Stimulated activated CD4-positive, alpha-beta T cell treated with anti-CD3 and anti-CD28 coated beads, Interleukin-4, amount 100 ng/mL, for 24 hours (primary cell): ENCODE data around the gene COX4I2.
"Not testable (repeated sequence)": the region's sequence is repeated elsewhere in the genome, so short reads cannot be mapped to it uniquely, and the experiment has no call there.

Experiments
- DNase-seq: peaks from one replicate; pipeline ENCODE4 v3.0.0-alpha.2; 2020

Gene COX4I2

DNA sequence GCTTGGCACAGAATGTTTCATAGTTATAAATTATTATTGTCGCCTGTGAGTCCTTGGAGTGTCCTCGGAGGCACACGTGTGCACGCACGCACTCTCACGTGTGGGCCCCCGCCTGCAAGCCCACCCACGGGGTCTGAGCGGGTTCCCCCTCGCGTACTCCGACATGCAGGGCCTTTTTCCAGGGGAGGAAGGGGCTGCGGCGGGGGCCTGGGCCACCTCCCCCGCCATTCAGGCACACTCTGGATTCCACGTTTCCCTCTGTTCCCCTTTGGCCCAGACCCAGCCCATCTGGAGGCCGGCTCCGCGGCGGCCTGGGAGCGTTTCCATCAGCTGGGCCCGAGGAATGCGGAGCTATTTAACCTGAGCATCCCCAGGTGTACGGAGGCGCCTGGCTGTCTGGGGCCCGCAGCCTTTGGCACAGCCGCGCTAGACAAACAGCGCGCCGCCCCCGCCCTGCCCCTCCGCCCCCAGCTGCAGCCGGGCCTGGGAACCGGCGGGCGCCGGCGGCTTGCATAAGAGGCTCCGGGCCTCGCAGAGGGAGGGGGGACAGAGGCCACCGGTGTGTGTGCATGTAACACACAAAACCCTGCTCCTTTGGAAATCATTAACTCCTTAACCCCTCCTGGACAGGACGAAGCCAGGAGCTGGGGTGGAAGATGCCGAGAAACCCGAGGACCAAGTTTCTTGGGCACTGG lies 29.3 kb upstream of the COX4I2 start:
- no peak for DNase-seq

DNA sequence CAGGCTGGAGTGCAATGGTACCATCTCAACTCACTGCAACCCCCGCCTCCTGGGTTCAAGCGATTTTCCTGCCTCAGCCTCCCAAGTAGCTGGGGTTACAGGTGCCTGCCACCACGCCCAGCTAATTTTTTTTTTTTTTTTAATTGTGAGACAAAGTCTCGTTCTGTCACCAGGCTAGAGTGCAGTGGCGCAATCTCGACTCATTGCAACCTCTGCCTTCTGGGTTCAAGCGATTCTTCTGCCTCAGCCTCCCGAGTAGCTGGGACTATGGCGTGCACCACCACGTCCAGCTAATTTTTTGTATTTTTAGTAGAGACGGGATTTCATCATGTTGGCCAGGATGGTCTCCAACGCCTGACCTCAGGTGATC lies 25.5 kb upstream of the COX4I2 start:
- DNase-seq: not testable (repeated sequence)

DNA sequence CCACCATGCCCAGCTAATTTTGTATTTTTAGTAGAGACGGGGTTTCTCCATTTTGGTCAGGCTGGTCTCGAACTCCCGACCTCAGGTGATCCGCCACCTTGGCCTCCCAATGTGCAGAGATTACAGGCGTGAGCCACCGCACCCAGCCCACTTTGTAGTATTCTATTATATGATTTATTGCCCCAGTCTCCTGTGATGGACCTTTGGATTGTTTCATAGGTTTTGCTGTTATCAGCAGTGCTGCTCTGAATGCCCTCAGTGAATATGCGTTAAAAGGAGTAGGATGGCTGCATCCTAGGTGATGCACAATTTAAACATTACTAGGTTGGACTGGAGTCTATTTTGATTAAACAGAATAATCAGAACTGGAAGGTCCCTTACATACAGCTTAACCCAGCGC lies 22.3 kb upstream of the COX4I2 start:
- no peak for DNase-seq

DNA sequence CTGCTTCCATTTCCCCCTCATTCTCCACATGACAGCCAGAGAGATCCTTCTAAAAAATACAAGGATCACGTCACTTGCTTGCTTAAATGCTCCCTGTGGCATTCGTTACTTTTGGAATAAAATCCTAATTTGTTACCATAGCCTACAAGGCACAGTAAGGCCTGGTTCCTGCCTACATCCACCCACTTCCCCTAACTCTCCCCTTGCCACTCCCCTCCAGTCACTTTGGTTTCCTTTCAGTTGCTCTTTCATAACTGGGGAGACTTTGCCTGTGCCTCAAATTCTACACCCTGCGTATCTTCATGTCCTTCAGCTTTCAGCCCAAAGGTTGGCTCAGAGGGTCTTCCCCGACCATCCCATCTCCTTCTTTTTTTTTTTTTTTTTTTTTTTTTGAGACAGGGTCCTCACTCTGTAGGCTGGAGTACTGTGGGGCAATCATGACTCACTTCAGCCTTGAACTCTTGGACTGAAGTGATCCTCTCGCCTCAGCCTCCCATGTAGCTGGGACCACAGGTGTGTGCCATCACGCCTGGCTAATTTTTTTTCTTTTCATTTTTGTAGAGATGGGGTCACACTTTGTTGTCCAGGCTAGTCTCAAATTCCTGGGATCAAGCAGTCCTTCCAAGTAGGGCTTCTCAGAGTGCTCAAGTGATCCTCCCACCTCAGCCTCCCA lies 20.1 kb upstream of the COX4I2 start:
- no peak for DNase-seq

DNA sequence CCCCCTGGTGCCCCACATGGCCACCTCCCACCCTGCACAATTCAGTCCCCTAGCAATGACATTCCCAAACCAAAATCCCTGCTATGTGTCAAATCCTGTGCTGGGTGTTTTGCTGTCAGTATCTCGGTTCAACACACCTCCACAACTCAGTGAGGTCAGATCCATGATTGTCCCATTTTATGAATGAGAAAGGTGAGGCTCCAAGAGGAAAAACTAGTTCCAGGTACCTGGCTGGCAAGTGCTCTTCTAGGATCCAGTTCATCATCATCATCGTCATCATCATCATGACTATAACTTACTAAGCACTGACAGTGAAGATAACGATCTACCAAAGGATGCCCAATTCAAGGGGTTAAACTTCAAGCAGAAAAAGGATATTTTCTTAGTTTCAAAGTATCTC lies 17.5 kb upstream of the COX4I2 start:
- DNase-seq: no peak

DNA sequence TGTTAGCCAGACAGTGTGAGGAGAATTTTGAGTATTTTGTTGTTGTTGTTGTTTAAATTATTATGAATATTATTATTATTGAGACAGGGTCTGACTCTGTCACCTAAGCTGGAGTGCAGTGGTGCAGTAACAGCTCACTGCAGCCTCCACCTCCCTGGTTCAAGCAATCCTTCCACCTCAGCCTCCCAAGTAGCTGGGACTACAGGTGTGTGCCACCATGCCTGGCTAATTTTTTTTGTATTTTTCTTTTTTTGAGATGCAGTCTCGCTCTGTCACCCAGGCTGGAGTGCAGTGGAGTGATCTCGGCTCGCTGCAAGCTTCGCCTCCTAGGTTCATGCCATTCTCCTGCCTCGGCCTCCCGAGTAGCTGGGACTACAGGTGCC lies 14.6 kb upstream of the COX4I2 start:
- not testable (repeated sequence) for DNase-seq

DNA sequence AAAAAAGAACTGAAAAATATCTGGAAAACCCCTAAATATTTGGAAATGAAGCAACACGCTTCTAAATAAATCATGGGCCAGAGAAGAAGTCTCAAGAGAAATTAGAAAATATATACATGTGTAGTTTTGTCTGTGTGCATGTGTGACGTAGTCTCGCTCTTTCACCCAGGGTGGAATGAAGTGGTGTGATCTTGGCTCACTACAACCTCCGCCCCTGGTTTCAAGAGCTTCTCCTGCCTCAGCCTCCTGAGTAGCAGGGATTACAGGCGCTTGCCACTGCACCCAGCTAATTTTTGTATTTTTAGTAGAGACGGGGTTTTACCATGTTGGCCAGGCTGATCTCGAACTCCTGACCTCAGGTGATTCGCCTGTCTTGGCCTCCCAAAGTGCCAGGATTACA lies 11.2 kb upstream of the COX4I2 start:
- DNase-seq: not testable (repeated sequence)

DNA sequence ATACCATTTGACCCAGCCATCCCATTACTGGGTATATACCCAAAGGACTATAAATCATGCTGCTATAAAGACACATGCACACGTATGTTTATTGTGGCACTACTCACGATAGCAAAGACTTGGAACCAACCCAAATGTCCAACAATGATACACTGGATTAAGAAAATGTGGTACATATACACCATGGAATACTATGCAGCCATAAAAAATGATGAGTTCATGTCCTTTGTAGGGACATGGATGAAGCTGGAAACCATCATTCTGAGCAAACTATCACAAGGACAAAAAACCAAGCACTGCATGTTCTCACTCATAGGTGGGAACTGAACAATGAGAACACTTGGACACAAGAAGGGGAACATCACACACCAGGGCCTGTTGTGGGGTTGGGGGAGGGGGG lies 9.7 kb upstream of the COX4I2 start:
- not testable (repeated sequence) for DNase-seq

DNA sequence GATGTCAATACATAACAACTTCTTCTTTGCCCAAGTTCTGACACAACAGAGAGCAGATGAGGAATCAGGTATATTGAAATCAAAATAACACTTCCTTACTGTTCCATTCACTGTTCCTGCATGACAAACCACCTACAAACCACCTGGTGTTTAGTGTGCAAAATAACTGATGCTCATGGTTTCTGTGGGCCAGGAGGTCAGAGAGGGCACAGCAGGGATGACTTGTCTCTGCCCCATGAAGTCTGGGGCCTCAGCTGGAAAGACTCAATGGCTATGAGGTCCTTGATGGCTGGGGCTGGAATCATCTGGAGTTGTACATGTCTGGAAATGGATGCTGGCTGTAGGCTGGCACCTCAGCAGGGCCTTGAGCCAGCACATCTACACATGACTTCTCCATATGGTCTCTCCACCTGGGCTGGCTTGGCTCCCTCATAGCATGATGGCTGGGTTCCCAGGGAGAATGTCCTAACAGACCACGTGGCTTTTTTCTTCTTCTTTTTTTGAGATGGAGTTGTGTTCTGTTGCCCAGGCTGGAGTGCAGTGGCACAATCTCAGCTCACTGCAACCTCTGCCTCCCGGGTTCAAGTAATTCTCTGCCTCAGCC lies 7.4 kb upstream of the COX4I2 start:
- no peak for DNase-seq

DNA sequence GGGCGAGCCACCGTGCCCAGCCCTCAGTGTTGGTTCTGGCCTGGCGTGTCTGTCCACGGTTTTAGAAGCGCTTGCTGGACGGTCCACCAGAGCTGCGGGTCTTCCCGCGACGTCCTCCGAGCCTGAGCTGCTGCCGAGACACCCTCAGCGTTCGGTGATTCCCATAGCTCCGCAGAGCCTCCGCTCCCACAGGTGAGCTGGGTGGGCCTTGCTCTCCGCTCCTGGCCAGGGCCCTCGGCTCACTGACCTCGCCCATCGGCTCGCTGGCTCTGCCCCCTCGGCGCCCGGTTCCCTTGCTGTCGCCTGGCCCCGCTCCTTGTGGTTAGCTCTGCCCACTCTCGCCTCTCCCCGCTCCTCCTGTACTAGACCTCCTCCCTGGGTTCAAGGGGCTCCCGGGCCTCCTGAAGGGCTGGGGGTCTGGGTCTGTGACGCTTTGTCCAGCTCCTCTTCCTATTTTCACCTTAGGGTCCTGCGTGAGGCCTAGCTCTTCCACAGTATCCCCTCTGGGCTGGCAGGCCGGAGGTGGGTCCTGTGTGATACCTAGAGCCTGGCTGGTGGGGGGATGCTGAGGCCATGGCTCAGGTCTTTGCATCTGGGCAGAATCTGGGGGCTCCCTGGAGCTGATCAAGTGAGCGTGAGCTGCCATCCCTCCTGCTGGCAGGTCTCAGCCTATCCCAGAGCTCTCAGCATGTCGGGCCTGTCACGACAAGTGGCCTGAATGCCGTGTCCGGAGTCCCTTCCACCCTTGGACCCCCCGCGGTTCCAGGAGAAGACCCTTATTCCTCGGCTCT lies 5.0 kb upstream of the COX4I2 start:
- no peak for DNase-seq

DNA sequence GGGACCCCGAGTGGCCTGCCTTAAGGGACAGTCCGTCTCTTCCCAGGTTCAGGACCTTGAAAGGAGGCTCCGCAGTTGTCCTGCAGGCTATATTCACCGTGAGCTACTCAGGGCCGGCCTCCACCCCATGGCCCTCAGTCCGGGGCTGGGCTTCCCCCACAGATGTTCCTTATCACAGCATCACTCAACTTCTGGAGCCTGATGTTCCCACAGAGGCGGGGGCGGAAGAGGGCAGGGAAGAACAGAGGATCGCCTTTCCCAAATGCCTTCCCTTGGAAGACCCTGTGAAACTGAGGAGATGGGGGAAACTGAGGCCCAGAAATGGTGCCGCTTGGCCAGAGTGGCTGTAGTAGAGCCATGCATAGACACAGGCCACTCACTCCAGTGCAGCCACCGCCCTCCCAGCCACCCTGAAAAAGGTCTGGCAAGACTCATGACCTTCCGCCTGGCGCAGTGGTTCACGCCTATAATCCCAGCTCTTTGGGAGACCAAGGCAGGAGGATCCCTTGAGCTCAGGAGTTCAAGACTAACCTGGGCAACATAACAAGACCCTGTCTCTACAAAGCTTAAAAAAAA lies 4.3 kb upstream of the COX4I2 start:
- no peak for DNase-seq

DNA sequence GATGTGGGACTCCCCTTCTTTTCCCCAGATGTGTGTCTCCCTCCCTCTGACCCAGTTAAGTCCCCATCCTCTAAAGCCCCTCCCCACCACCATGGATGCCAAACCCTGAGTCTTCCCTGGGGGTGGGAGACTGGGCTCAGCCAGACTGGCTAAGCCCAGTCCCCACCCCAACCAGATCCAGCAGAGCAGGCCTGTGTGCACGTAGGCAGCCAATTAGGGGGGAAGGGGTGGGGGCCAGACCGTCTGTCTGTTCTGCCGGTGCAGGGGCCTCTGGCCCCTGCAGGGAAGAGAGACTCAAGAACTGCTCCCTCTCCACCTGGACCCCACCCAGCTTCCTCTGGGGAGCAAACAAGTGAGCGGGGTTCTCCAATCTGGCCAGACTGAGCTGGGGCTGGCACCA lies 605 bp downstream of the COX4I2 start:
- no peak for DNase-seq

DNA sequence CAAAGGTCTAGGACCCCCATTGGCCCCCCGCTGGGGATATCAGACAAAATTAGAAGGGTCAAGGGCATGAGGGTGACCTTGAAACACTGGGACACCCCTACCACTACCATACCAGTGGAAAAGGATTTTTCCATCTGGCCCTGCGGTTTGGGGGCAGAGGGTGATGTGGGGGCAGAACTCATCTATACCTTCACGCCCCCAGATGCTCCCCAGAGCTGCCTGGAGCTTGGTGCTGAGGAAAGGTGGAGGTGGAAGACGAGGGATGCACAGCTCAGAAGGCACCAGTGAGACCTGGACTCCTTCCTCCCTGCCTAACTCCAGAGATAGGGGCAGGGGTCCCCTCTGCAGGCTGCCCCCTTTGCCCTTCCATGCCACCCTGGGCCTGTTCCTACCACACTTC lies 1.1 kb downstream of the COX4I2 start:
- DNase-seq: no peak

DNA sequence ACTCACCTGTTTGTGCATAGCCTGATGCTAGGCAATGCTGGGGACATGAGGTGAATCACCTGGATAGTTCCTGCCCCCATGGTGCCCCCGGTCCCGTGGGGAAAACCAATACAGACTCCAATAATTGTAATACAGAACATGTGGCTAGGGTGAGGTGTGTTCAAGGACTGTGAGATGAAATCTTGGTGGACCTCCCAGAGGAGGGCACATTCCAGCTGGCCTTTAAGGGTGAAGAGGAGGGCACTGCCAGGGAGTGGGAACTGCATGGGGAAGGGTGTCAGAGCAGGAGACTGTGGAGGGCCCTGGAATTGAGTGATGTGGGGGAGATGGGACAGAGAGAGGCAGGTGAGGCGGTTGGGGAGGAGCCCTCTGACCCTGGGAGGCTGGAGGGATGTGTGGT lies 2.5 kb downstream of the COX4I2 start:
- DNase-seq: no peak

DNA sequence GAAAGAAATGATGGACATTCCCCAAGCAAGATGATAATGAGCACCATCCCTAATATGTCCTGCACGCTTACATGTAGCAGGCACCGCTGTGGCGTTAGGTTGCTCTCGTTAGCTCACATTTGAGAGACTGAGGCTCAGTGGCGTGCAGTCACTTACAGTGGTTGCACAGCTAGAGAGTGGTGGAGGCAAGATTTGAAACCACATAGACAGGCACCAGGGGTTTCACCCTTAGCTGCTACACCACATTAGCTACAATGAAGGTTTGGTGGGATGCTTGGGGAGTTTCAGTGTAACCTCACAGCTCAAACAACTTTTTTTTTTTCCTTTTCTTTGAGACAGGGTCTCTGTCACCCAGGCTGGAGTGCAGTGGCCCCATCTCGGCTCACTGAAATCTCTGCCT lies 3.7 kb downstream of the COX4I2 start:
- DNase-seq: no peak

DNA sequence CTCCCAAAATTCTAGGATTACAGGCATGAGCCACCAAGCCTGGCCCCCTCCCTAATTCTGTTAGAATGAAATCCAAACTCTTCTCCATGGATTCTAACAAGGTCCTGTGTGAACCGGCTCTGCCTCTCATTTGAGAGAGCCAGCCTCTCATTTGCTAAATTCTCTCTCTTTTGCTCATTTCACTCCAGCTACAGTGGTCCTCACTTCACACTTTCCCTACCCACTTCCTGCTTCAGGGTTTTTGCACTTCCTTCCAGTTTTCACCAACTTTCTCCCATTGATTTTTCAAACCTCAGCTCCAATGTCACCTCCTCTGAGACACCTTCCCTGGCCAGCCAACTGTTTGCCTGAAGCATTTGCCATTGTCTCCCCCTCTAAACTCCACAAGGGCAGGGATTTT lies 5.1 kb downstream of the COX4I2 start:
- DNase-seq: no peak

DNA sequence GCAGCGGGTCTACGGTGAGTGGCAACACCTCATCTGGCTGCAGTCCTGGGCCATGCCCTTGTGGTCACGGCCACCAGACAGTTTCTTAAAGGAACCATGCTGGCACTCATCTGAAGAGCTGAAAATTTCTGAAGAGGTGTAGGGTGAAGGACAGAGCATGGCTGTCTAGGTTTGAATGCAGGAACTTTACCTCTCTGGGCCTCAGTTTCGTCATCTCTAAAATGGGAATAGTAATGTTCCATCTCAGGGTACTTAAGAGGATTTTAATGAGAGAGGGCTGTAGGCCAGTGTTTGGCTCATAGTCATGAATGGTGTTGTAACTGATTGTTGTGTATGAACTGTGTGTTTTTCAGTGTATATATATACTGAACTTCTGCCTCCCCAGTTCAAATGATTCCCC lies 5.8 kb downstream of the COX4I2 start:
- DNase-seq: no peak

DNA sequence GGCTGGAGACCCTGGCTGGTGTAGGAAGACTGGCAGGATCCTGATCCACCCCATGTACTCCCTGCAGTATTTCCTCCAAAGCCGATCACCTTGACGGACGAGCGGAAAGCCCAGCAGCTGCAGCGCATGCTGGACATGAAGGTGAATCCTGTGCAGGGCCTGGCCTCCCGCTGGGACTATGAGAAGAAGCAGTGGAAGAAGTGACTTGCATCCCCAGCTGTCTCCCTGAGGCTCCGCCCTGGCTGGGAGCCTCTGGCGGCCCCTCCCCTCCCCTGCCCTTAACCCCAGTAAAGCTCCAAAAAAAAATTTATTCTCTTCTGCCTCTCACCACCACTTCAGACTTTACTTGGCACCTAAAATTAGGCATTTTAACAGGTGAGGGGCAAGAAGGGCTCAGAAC lies 7.0 kb downstream of the COX4I2 start:
- no peak for DNase-seq

DNA sequence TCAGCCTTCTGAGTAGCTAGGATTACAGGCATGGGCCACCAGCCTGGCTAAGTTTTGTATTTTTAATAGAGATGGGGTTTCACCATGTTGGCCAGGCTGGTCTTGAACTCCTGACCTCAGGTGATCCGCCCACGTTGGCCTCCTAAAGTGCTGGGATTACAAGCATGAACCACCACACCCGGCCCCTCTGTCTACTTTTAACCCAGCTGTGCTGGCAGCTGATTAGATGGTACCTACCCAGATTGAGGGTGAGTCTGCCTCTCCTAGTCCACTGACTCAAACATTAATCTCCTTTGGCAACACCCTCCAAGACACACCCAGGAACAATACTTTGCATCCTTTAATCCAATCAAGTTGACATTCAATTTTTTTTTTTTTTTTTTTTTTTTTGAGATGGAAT lies 10.4 kb downstream of the COX4I2 start:
- DNase-seq: not testable (repeated sequence)

DNA sequence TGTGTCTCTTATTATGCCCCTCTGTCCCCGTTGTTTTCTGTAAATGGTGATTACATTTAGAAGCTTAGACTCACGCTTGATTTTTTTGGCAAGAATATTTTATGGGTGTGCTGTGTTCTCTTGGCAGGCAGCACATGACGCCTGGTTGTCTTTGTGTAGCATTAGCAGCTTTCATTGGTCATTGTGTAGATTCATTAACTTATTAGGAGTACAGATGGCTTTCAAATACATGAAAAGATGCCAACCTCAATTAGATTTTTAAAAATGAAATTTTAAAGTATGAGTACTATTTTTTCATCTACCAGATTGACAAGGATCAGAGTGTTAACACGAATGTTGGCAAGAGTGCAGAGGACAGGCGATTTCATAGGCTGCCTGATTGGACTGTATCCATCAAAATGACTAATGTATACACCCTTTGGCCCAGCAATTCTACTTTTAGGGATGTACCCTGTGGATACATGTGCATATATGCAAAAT lies 15.2 kb downstream of the COX4I2 start:
- no peak for DNase-seq

DNA sequence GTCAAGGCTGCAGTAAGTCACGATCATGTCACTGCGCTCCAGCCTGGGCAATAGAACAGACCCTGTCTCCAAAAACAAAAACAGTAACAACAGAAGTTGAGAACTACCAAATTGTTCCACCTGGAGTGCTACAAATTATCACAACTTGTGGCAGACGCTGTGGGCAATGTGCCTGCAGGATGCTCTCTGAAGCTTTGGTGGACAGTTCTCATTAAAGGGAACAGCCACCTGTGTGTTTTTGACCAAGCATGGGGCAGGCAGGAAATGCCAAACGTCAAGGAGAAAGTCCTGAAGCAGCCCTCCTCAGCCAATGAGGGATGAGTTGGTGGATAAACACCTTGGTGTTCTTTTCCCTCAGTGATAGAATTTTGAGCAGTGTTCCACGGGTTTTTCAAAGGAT lies 15.8 kb downstream of the COX4I2 start:
- no peak for DNase-seq

DNA sequence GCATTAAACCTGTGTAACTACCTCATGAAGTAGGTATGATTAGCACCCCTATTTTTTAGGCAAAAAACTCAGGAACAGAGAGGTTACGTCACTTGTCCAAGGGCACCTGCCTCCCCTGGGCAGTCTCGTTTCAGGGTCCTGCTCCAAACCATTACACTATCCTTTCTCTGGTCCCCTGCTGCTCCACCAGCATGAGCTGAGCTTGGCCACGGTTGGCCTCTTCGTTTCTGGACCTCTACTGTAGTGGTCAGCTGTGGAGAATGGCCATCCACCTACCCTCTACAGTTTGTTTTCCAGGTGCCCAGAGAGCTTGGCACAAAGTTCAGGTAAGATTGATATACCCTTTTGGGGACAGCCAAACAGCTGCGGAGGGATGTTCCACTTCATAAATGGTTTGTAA lies 16.8 kb downstream of the COX4I2 start:
- no peak for DNase-seq

DNA sequence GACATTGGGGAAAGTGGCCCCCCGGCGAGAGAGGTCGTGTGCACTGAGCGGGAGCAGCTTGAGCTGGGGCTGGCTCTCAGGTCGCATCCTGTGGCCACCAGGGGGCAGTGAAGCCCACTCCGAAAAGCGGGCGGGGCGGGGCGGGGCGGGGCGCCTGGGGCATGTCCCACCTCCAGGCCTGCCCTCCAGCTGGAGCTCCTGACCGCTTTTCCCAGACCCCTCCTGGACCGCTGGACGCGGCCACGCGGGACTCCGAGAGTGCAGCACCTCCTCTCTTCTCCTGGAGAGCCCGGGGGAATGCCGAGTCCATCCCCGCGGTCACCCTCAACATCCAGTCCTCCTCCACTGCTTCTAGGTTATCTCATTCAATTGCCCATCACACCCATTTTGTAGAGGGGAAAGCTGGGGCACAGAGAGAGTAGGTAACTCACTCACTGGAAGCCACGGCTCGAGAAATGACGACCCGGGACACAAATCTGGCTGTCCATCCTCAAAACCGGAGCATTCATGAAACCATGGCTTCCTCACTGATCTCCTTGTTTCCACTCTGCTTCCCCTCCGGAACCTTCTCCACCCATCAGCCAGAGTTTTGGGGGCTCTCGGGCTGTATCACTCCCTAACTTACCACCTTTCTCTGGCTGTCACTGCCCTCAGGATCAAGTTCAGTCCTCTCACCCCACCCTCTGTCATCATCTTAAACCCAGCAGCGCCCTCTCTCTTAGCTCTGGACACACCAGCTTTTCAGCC lies 24.1 kb downstream of the COX4I2 start:
- DNase-seq: peak; percentile 82
